HCT116 (cell line): ENCODE data around the gene CHST4. TPM values are rescaled to one million over a fixed set of nuclear protein-coding genes. Genes with fewer than 3 reads are reported as not detected.
"Not testable (repeated sequence)": the region's sequence is repeated elsewhere in the genome, so short reads cannot be mapped to it uniquely, and the experiment has no call there.

Experiments used
- ATAC-seq: fragments of 200-7000 bp; cut with Tn5 transposase; 2 replicates; pipeline ENCODE4 v1.9.1; 2020; ENCODE audit warnings: mild to moderate bottlenecking, moderate library complexity
- BruUV-seq: library from RNA; stranded (reverse); fragments of 400-500 nt; replicated peaks from 2 replicates; lab custom pipeline; 2021; lab: Mats Ljungman, UMichigan
- CTCF ChIA-PET: fragments of 300-600 bp; sonication (Branson Sonifier 250); formaldehyde crosslinking; loops from one replicate; lab custom pipeline; 2021; ENCODE audit warnings: antibody characterized with exemption; lab: Charles Lee
- POLR2A ChIA-PET: fragments of 300-600, 350-600 bp; sonication (Branson Sonifier 250); formaldehyde crosslinking; loops from one replicate; lab custom pipeline; 2021; ENCODE audit warnings: antibody characterized with exemption; lab: Charles Lee
- RAD21 ChIA-PET, 2 experiments: fragments of 300-600 bp; sonication (Branson Sonifier 250); formaldehyde crosslinking; loops; one replicate each; lab custom pipeline; 2023; ENCODE audit warnings: low total read pairs in 2 of 2; ENCODE audit not compliant: uncharacterized antibody in 2 of 2, unreplicated experiment in 2 of 2, low non-redundant PET in 1 of 2; lab: Charles Lee
- DNase-seq: peaks from one replicate; pipeline ENCODE4 v3.0.0-alpha.2; 2010; ENCODE audit warnings: low read depth, low spot score
- H2AFZ ChIP-seq: fragments of 200-600 bp; shearing (Covaris generic), sonication (generic); 2 replicates; pipeline ENCODE4 v1.6.1; 2017; ENCODE audit warnings: low read depth, mixed run types, mixed read lengths, antibody characterized with exemption, low read length; ENCODE audit not compliant: poor library complexity, severe bottlenecking
- H3K27ac ChIP-seq: 2 replicates; pipeline ENCODE4 v1.5.1; 2012; ENCODE audit warnings: low read depth, low read length
- H3K27me3 ChIP-seq: fragments of 200-600 bp; sonication (generic); 2 replicates; pipeline ENCODE4 v1.6.1; 2016; ENCODE audit warnings: mixed run types, low read length, mixed read lengths; ENCODE audit not compliant: insufficient read depth
- H3K36me3 ChIP-seq, 2 experiments: fragments of 200-500 bp in 1 of 2; fragments of 200-600 bp in 1 of 2; sonication (Bioruptor generic) in 1 of 2; sonication (generic) in 1 of 2; 2 replicates each; pipeline versions ENCODE4 v1.5.1 to v1.6.1; 2014 to 2016; ENCODE audit warnings: low read length in 2 of 2, inconsistent platforms in 1 of 2, mixed read lengths in 1 of 2, mixed run types in 1 of 2; ENCODE audit not compliant: insufficient read depth in 2 of 2, control insufficient read depth in 1 of 2
- H3K4me1 ChIP-seq, 2 experiments: fragments of 200-600 bp in 1 of 2; sonication (generic) in 1 of 2; 2 replicates each; pipeline versions ENCODE4 v1.5.1 to v1.6.1; 2012 to 2017; ENCODE audit warnings: low read length in 2 of 2, inconsistent platforms in 1 of 2, mild to moderate bottlenecking in 1 of 2, mixed read lengths in 1 of 2, mixed run types in 1 of 2, moderate library complexity in 1 of 2; ENCODE audit not compliant: insufficient read depth in 2 of 2, control insufficient read depth in 1 of 2
- H3K4me2 ChIP-seq: fragments of 200-600 bp; sonication (generic); 2 replicates; pipeline ENCODE4 v1.6.1; 2017; ENCODE audit warnings: mixed run types, low read length, mixed read lengths
- H3K4me3 ChIP-seq, 2 experiments: fragments of 200-600 bp in 1 of 2; sonication (generic) in 1 of 2; replicated peaks in 1 of 2; 2 replicates each; pipeline ENCODE4 v1.5.1; 2011 to 2016; ENCODE audit warnings: low read length in 2 of 2, control low read depth in 1 of 2, low read depth in 1 of 2, mild to moderate bottlenecking in 1 of 2, mixed read lengths in 1 of 2, mixed run types in 1 of 2
- H3K79me2 ChIP-seq: fragments of 200-600 bp; sonication (generic); 2 replicates; pipeline ENCODE4 v1.6.1; 2017; ENCODE audit warnings: mild to moderate bottlenecking, mixed run types, low read length, moderate library complexity, mixed read lengths; ENCODE audit not compliant: insufficient read depth
- H3K9ac ChIP-seq: fragments of 200-600 bp; sonication (generic); 2 replicates; pipeline ENCODE4 v1.6.1; 2016; ENCODE audit warnings: low read length, mixed read lengths
- H3K9me2 ChIP-seq: fragments of 200-600 bp; sonication (generic), shearing (Covaris generic); 2 replicates; pipeline ENCODE4 v1.6.1; 2017; ENCODE audit warnings: mixed run types, mild to moderate bottlenecking, moderate library complexity; ENCODE audit not compliant: insufficient read depth
- H3K9me3 ChIP-seq, 2 experiments: fragments of 200-500 bp in 1 of 2; fragments of 200-600 bp in 1 of 2; sonication (Bioruptor generic) in 1 of 2; sonication (generic) in 1 of 2; 2 replicates each; pipeline ENCODE4 v1.6.1; 2014 to 2017; ENCODE audit warnings: low read length in 2 of 2, mixed read lengths in 2 of 2, inconsistent platforms in 1 of 2, low read depth in 1 of 2, mild to moderate bottlenecking in 1 of 2, mixed run types in 1 of 2, moderate library complexity in 1 of 2; ENCODE audit not compliant: control insufficient read depth in 1 of 2, insufficient read depth in 1 of 2
- H4K20me1 ChIP-seq: fragments of 200-600 bp; sonication (generic), shearing (Covaris generic); 2 replicates; pipeline ENCODE4 v1.6.1; 2017; ENCODE audit warnings: mixed run types, mild to moderate bottlenecking, moderate library complexity; ENCODE audit not compliant: insufficient read depth
- MAX ChIP-seq: IDR thresholded peaks from 2 replicates; pipeline ENCODE4 v1.6.1; 2012
- POLR2A ChIP-seq: IDR thresholded peaks from 2 replicates; pipeline ENCODE4 v1.7.0; 2011; ENCODE audit warnings: borderline replicate concordance; ENCODE audit not compliant: insufficient read depth, insufficient read length; ENCODE audit errors: extremely low read depth
- REST ChIP-seq: IDR thresholded peaks from 2 replicates; pipeline ENCODE4 v1.6.1; 2012; ENCODE audit warnings: low read depth
- intact Hi-C: fragments of 100-400 bp; cut with micrococcal nuclease; formaldehyde crosslinking; loops from 2 replicates; pipeline ENCODE4 v1.10.0; 2022
- total RNA-seq: library from RNA; stranded (reverse); gene quantifications from one replicate; pipeline ENCODE4 v1.2.1, GENCODE V29; 2021; ENCODE audit not compliant: unreplicated experiment

Gene CHST4
- total RNA-seq, 1 experiment from 2014 or later: 0.59 TPM

- DNase-seq: no peak
- Histone ChIP-seq H2AFZ (no peak overlapping the region), H3K4me1 (peaks cover 6 to 9% of the 10 kb centered on the region in 2 experiments; a peak in 2 of 4 replicates), H3K9ac (no peak overlapping the region), H4K20me1 (no peaks in the 10 kb centered on the region), H3K9me3 (no peaks in the 10 kb centered on the region), H3K4me2 (no peak overlapping the region), H3K9me2 (no peaks in the 10 kb centered on the region), H3K79me2 (no peaks in the 10 kb centered on the region), H3K36me3 (no peaks in the 10 kb centered on the region), H3K4me3 (no peak overlapping the region), H3K27ac (no peak overlapping the region), H3K27me3 (no peaks in the 10 kb centered on the region)
- intact Hi-C loops: loop anchor here (10.0 kb wide), 1 partner anchor 535 kb away; the partner anchor contains the start of genes DHX38 and TXNL4B
- CTCF ChIA-PET: no interaction called here
- POLR2A ChIA-PET: no interaction called here
- TF ChIP-seq MAX (no peak), REST (no peak), POLR2A (no peak)
- no peak for ATAC-seq
- no TSS peak for BruUV-seq
- RAD21 ChIA-PET: no interaction called here
Measured at GRCh38 chr16:71559855-71560254, 33.6 kb downstream of the CHST4 start.

- DNase-seq, H3K4me3 ChIP-seq, H3K9me2 ChIP-seq, H2AFZ ChIP-seq, RAD21 ChIA-PET, H3K79me2 ChIP-seq, ATAC-seq, H3K27me3 ChIP-seq, H3K27ac ChIP-seq, H3K9me3 ChIP-seq, H3K36me3 ChIP-seq, POLR2A ChIA-PET, BruUV-seq, H3K4me2 ChIP-seq, H3K9ac ChIP-seq, H4K20me1 ChIP-seq, CTCF ChIA-PET: not testable (repeated sequence)
- intact Hi-C loops: loop anchor here (10.0 kb wide), 1 partner anchor 533 kb away; the partner anchor contains the start of genes DHX38 and TXNL4B
- H3K4me1 ChIP-seq: peaks cover 14 to 18% of the 10 kb centered on the region in 2 experiments
Measured at GRCh38 chr16:71561886-71562285, 35.7 kb downstream of the CHST4 start.
